Keratinocyte (primary cell): ENCODE data around the gene SYPL2. TPM values are rescaled to one million over a fixed set of nuclear protein-coding genes. Genes with fewer than 3 reads are reported as not detected.

Experiments used
- DNase-seq: peaks from one replicate; pipeline ENCODE4 v3.0.0-alpha.2; 2011; ENCODE audit warnings: low read depth, missing footprints, low spot score
- FAIRE-seq: peaks from 2 replicates; lab custom pipeline; 2011; peaks lifted over from hg19 to GRCh38; lab: Jason Lieb, UNC
- H2AFZ ChIP-seq: 2 replicates; pipeline ENCODE4 v1.6.0; 2012; ENCODE audit warnings: low read length, control low read depth, inconsistent platforms; ENCODE audit not compliant: control insufficient read depth
- H3K27ac ChIP-seq: 2 replicates; pipeline ENCODE4 v1.5.1; 2011; ENCODE audit warnings: low read length; ENCODE audit not compliant: control insufficient read depth, insufficient read depth
- H3K27me3 ChIP-seq: 3 replicates; pipeline ENCODE4 v1.6.0; 2011; ENCODE audit warnings: low read length; ENCODE audit not compliant: control insufficient read depth, insufficient read depth; ENCODE audit errors: extremely low read depth
- H3K36me3 ChIP-seq, 2 experiments: 2 replicates in 1 of 2; 3 replicates in 1 of 2; pipeline ENCODE4 v1.5.1; 2011; ENCODE audit warnings: low read length in 2 of 2, mild to moderate bottlenecking in 1 of 2; ENCODE audit not compliant: control insufficient read depth in 2 of 2, insufficient read depth in 2 of 2; ENCODE audit errors: extremely low read depth in 1 of 2
- H3K4me1 ChIP-seq: 3 replicates; pipeline ENCODE4 v1.5.1; 2011; ENCODE audit warnings: low read length; ENCODE audit not compliant: control insufficient read depth, insufficient read depth; ENCODE audit errors: extremely low read depth
- H3K4me2 ChIP-seq: 3 replicates; pipeline ENCODE4 v1.6.0; 2011; ENCODE audit warnings: low read depth, low read length; ENCODE audit not compliant: control insufficient read depth, insufficient read depth; ENCODE audit errors: extremely low read depth
- H3K4me3 ChIP-seq, 3 experiments: fragments of 200-600 bp in 1 of 3; sonication (generic) in 1 of 3; 2 replicates in 2 of 3; 3 replicates in 1 of 3; pipeline ENCODE4 v1.5.1; 2011 to 2016; ENCODE audit warnings: low read length in 3 of 3, mild to moderate bottlenecking in 3 of 3, control low read depth in 2 of 3, inconsistent platforms in 1 of 3, low read depth in 1 of 3, mixed read lengths in 1 of 3, mixed run types in 1 of 3, moderate library complexity in 1 of 3; ENCODE audit not compliant: control insufficient read depth in 2 of 3, insufficient read depth in 2 of 3; ENCODE audit errors: extremely low read depth in 1 of 3
- H3K79me2 ChIP-seq: 2 replicates; pipeline ENCODE4 v1.6.0; 2012; ENCODE audit warnings: low read length; ENCODE audit not compliant: control insufficient read depth, insufficient read depth
- H3K9ac ChIP-seq: 3 replicates; pipeline ENCODE4 v1.6.0; 2011; ENCODE audit warnings: low read length; ENCODE audit not compliant: control insufficient read depth, insufficient read depth; ENCODE audit errors: extremely low read depth
- H3K9me1 ChIP-seq: 3 replicates; pipeline ENCODE4 v1.6.0; 2011; ENCODE audit warnings: low read length; ENCODE audit not compliant: control insufficient read depth, insufficient read depth; ENCODE audit errors: extremely low read depth
- H3K9me3 ChIP-seq: 2 replicates; pipeline ENCODE4 v1.5.1; 2012; ENCODE audit warnings: low read depth, low read length; ENCODE audit not compliant: control insufficient read depth
- H4K20me1 ChIP-seq: 3 replicates; pipeline ENCODE4 v1.6.0; 2011; ENCODE audit warnings: low read length; ENCODE audit not compliant: control insufficient read depth, insufficient read depth; ENCODE audit errors: extremely low read depth
- EZH2 ChIP-seq: IDR thresholded peaks from one replicate; pipeline ENCODE4 v1.6.1; 2012; ENCODE audit warnings: inconsistent platforms, mild to moderate bottlenecking, low read length, moderate library complexity
- dilution Hi-C: fragments of 300-500 bp; cut with MboI; formaldehyde crosslinking; loops from one replicate; pipeline ENCODE4 v1.7.0; 2020; ENCODE audit warnings: low sequenced_read_pairs; ENCODE audit not compliant: extremely low pct_ligation_motif_present
- polyA plus RNA-seq, 5 experiments: library from polyadenylated mRNA; depleted of rRNA in 3 of 5; stranded (reverse) in 3 of 5; stranded (forward) in 1 of 5; unstranded in 1 of 5; fragments of >200 nt; gene quantifications; 1 replicate in 1 of 5; 2 replicates in 3 of 5; 3 replicates in 1 of 5; pipeline versions ENCODE4 v1.2.1 to v1.2.3, GENCODE V29; 2011 to 2012; ENCODE audit warnings: missing spikeins in 2 of 5, low read depth in 1 of 5, low replicate concordance in 1 of 5
- TF ChIP-seq, protein P1 (sequence below), 3 experiments: IDR thresholded peaks in 1 of 3; conservative IDR thresholded peaks in 1 of 3; optimal IDR thresholded peaks in 1 of 3; 2 replicates in 2 of 3; 3 replicates in 1 of 3; pipeline versions ENCODE3 to v1.5.1; 2011; ENCODE audit warnings: low read length in 3 of 3, mild to moderate bottlenecking in 3 of 3, moderate library complexity in 2 of 3, control low read depth in 1 of 3, inconsistent platforms in 1 of 3; ENCODE audit not compliant: insufficient read depth in 2 of 3; ENCODE audit errors: extremely low read depth in 1 of 3

SYPL2 gene
- polyA plus RNA-seq, 1 donor (not counting 4 experiments of a cell fraction or from before 2014, with no cell fraction given), result not detected

DNA sequence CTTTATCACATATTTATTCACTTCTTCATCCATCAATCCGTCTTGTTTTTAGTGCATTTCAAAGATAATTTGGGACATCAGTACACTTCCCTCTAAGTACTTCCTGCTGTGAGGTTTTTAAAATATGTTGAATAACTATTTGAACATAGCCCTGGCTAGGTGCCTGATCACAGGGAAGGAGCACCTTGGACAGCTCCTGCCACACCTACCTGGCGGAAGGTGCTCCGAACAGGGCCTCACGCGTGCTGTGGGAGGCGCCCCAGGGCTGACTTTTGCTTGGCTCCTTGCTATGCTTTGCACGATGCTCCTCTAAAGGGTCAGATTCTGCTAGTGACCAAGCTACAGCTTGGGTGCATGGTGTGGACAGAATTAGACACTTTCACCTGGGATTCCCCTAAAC, 12.5 kb downstream of the SYPL2 start:
- FAIRE-seq, result no peak
- no peaks in the 10 kb centered on the region for H3K79me2 ChIP-seq
- TF ChIP-seq, protein P1, sequence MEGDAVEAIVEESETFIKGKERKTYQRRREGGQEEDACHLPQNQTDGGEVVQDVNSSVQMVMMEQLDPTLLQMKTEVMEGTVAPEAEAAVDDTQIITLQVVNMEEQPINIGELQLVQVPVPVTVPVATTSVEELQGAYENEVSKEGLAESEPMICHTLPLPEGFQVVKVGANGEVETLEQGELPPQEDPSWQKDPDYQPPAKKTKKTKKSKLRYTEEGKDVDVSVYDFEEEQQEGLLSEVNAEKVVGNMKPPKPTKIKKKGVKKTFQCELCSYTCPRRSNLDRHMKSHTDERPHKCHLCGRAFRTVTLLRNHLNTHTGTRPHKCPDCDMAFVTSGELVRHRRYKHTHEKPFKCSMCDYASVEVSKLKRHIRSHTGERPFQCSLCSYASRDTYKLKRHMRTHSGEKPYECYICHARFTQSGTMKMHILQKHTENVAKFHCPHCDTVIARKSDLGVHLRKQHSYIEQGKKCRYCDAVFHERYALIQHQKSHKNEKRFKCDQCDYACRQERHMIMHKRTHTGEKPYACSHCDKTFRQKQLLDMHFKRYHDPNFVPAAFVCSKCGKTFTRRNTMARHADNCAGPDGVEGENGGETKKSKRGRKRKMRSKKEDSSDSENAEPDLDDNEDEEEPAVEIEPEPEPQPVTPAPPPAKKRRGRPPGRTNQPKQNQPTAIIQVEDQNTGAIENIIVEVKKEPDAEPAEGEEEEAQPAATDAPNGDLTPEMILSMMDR (optimal IDR thresholded peaks at IDR 0.05 in 1 of 3, IDR thresholded peaks at IDR 0.05 in 1 of 3, conservative IDR thresholded peaks at IDR 0.05 in 1 of 3; ENCODE audit: extremely low read depth in 1 of 3, insufficient read depth in 2 of 3, low read length in 3 of 3), result peak in 1 of 3 experiments; percentile 36
- TF ChIP-seq EZH2, result no peak
- H3K36me3 ChIP-seq, result no peaks in the 10 kb centered on the region
- H3K9ac ChIP-seq, result no peak overlapping the region
- no peaks in the 10 kb centered on the region for H3K9me1 ChIP-seq
- peaks cover 4% of the 10 kb centered on the region for H3K4me1 ChIP-seq
- H2AFZ ChIP-seq, result no peak overlapping the region
- dilution Hi-C loops, result no loop called here
- no peak for DNase-seq
- no peaks in the 10 kb centered on the region for H3K9me3 ChIP-seq
- peaks cover 2% of the 10 kb centered on the region for H4K20me1 ChIP-seq
- peaks cover 23% of the 10 kb centered on the region for H3K27me3 ChIP-seq
- no peak overlapping the region for H3K4me3 ChIP-seq
- H3K4me2 ChIP-seq, result no peak overlapping the region
- no peak overlapping the region for H3K27ac ChIP-seq

DNA sequence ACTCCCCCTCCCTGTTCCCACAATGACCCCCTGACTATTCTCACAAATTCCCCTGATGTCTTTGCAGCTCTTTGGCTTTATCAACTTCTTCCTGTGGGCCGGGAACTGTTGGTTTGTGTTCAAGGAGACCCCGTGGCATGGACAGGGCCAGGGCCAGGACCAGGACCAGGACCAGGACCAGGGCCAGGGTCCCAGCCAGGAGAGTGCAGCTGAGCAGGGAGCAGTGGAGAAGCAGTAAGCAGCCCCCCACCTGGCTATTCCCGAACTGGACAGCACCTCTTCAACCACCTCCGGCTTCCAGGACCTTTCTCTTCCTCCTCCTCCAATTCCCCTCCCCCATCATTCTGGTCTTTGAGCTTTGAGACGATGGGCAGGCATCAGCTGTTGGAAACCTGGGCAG, 13.0 kb downstream of the SYPL2 start:
- FAIRE-seq (no peak), DNase-seq (no peak)
- peaks cover 2% of the 10 kb centered on the region for H3K79me2 ChIP-seq
- no peak overlapping the region for H3K4me2 ChIP-seq
- H3K36me3 ChIP-seq, result no peaks in the 10 kb centered on the region
- H2AFZ ChIP-seq, result no peak overlapping the region
- no peak overlapping the region for H3K9ac ChIP-seq
- H3K9me1 ChIP-seq, result no peaks in the 10 kb centered on the region
- TF ChIP-seq, protein P1 (optimal IDR thresholded peaks at IDR 0.05 in 1 of 3, IDR thresholded peaks at IDR 0.05 in 1 of 3, conservative IDR thresholded peaks at IDR 0.05 in 1 of 3; ENCODE audit: extremely low read depth in 1 of 3, insufficient read depth in 2 of 3, low read length in 3 of 3), result no peak
- H4K20me1 ChIP-seq, result peaks cover 2% of the 10 kb centered on the region
- H3K4me1 ChIP-seq, result peaks cover 4% of the 10 kb centered on the region
- H3K27me3 ChIP-seq, result peaks cover 23% of the 10 kb centered on the region
- dilution Hi-C loops, result no loop called here
- H3K27ac ChIP-seq, result no peak overlapping the region
- no peaks in the 10 kb centered on the region for H3K9me3 ChIP-seq
- H3K4me3 ChIP-seq, result no peak overlapping the region
